GM12874 (cell line): ENCODE results near the gene RAB40C.

ENCODE experiments used
- CTCF ChIP-seq: IDR thresholded peaks from 2 replicates; pipeline ENCODE4 v1.5.1; 2011; ENCODE audit warnings: low read depth, mild to moderate bottlenecking, control low read depth, low read length, moderate library complexity; ENCODE audit not compliant: insufficient read depth

RAB40C gene

GRCh38 chr16:565419-566330 lies 24.2 kb upstream of the RAB40C start:
- TF ChIP-seq CTCF: no peak

GRCh38 chr16:566475-567372 lies 23.1 kb upstream of the RAB40C start, which contains the start of gene NHLRC4:
Gene NHLRC4 (plus strand): TSS chr16:567005. CDS start chr16:568048, 1,043 bp downstream.
- TF ChIP-seq CTCF: no peak

- TF ChIP-seq CTCF: no peak
Observed at GRCh38 chr16:567373-568256, 22.3 kb upstream of the RAB40C start.

- TF ChIP-seq CTCF: no peak
Observed at GRCh38 chr16:568401-569258, 21.2 kb upstream of the RAB40C start.

- no peak for TF ChIP-seq CTCF
Observed at GRCh38 chr16:569445-570254, 20.2 kb upstream of the RAB40C start, which contains the start of gene PIGQ. Gene PIGQ (plus strand): TSS chr16:569968. CDS start chr16:574075, 4,107 bp downstream.
